ENCODE measurements around the gene CREBBP.

Gene CREBBP

GRCh38 chr16:3800477-3801270 is 79.8 kb downstream of the CREBBP start:
- H3K4me3 ChIP-seq (ENCODE audit: low read depth in 1 of 2, low read length in 2 of 2) = no peak overlapping the region
- H3K36me3 ChIP-seq (ENCODE audit: control insufficient read depth in 1 of 2, insufficient read depth in 2 of 2, low read length in 2 of 2) = no peaks in the 10 kb centered on the region
- H3K4me1 ChIP-seq (ENCODE audit: control insufficient read depth in 1 of 2, insufficient read depth in 2 of 2, low read length in 2 of 2) = peaks cover 7 to 37% of the 10 kb centered on the region in 2 donors
- H3K27me3 ChIP-seq (ENCODE audit: low read depth, low read length) = no peaks in the 10 kb centered on the region
- no peaks in the 10 kb centered on the region for H3K9me3 ChIP-seq (ENCODE audit: control insufficient read depth in 1 of 2, low read length in 2 of 2)
- H3K27ac ChIP-seq (ENCODE audit: low read length) = no peak overlapping the region

- Histone ChIP-seq H3K9me3 (ENCODE audit: control insufficient read depth in 1 of 2, low read length in 2 of 2) (no peaks in the 10 kb centered on the region), H3K4me1 (ENCODE audit: control insufficient read depth in 1 of 2, insufficient read depth in 2 of 2, low read length in 2 of 2) (peaks cover 7 to 32% of the 10 kb centered on the region in 2 donors), H3K27ac (ENCODE audit: low read length) (no peak overlapping the region), H3K4me3 (ENCODE audit: low read depth in 1 of 2, low read length in 2 of 2) (no peak overlapping the region), H3K27me3 (ENCODE audit: low read depth, low read length) (no peaks in the 10 kb centered on the region), H3K36me3 (ENCODE audit: control insufficient read depth in 1 of 2, insufficient read depth in 2 of 2, low read length in 2 of 2) (no peaks in the 10 kb centered on the region)
These were observed 80.5 kb downstream of the CREBBP start for GRCh38 chr16:3800019-3800418.

- Histone ChIP-seq H3K27me3 (ENCODE audit: low read depth, low read length) (no peaks in the 10 kb centered on the region), H3K4me1 (ENCODE audit: control insufficient read depth in 1 of 2, insufficient read depth in 2 of 2, low read length in 2 of 2) (peaks cover 7 to 25% of the 10 kb centered on the region in 2 donors)
These were observed 81.2 kb downstream of the CREBBP start for GRCh38 chr16:3799354-3799753.

GRCh38 chr16:3798838-3799237 is 81.7 kb downstream of the CREBBP start:
- Histone ChIP-seq H3K36me3 (ENCODE audit: control insufficient read depth in 1 of 2, insufficient read depth in 2 of 2, low read length in 2 of 2) (no peaks in the 10 kb centered on the region), H3K4me1 (ENCODE audit: control insufficient read depth in 1 of 2, insufficient read depth in 2 of 2, low read length in 2 of 2) (peaks cover 7 to 24% of the 10 kb centered on the region in 2 donors), H3K9me3 (ENCODE audit: control insufficient read depth in 1 of 2, low read length in 2 of 2) (no peaks in the 10 kb centered on the region), H3K27ac (ENCODE audit: low read length) (no peak overlapping the region), H3K4me3 (ENCODE audit: low read depth in 1 of 2, low read length in 2 of 2) (no peak overlapping the region), H3K27me3 (ENCODE audit: low read depth, low read length) (no peaks in the 10 kb centered on the region)

More at GRCh38 chr16:3799354-3799753, 81.2 kb downstream of the CREBBP start:
- H3K4me3 ChIP-seq (ENCODE audit: low read depth in 1 of 2, low read length in 2 of 2) = no peak overlapping the region
- H3K9me3 ChIP-seq (ENCODE audit: control insufficient read depth in 1 of 2, low read length in 2 of 2) = no peaks in the 10 kb centered on the region
- H3K36me3 ChIP-seq (ENCODE audit: control insufficient read depth in 1 of 2, insufficient read depth in 2 of 2, low read length in 2 of 2) = no peaks in the 10 kb centered on the region
- H3K27ac ChIP-seq (ENCODE audit: low read length) = no peak overlapping the region

GRCh38 chr16:3797904-3798811 is 82.4 kb downstream of the CREBBP start:
- no peaks in the 10 kb centered on the region for H3K9me3 ChIP-seq (ENCODE audit: control insufficient read depth in 1 of 2, low read length in 2 of 2)
- H3K27me3 ChIP-seq (ENCODE audit: low read depth, low read length) = no peaks in the 10 kb centered on the region
- H3K4me1 ChIP-seq (ENCODE audit: control insufficient read depth in 1 of 2, insufficient read depth in 2 of 2, low read length in 2 of 2) = peaks cover 7 to 31% of the 10 kb centered on the region in 2 donors
- peaks cover 0 to 2% of the 10 kb centered on the region in 2 donors for H3K36me3 ChIP-seq (ENCODE audit: control insufficient read depth in 1 of 2, insufficient read depth in 2 of 2, low read length in 2 of 2)
- H3K4me3 ChIP-seq (ENCODE audit: low read depth in 1 of 2, low read length in 2 of 2) = no peak overlapping the region
- no peak overlapping the region for H3K27ac ChIP-seq (ENCODE audit: low read length)

GRCh38 chr16:3797473-3797872 is 83.0 kb downstream of the CREBBP start:
- Histone ChIP-seq H3K27me3 (ENCODE audit: low read depth, low read length) (no peaks in the 10 kb centered on the region), H3K4me3 (ENCODE audit: low read depth in 1 of 2, low read length in 2 of 2) (no peak overlapping the region), H3K36me3 (ENCODE audit: control insufficient read depth in 1 of 2, insufficient read depth in 2 of 2, low read length in 2 of 2) (peaks cover 5 to 9% of the 10 kb centered on the region in 2 donors), H3K4me1 (ENCODE audit: control insufficient read depth in 1 of 2, insufficient read depth in 2 of 2, low read length in 2 of 2) (peaks cover 7 to 35% of the 10 kb centered on the region in 2 donors), H3K9me3 (ENCODE audit: control insufficient read depth in 1 of 2, low read length in 2 of 2) (no peaks in the 10 kb centered on the region), H3K27ac (ENCODE audit: low read length) (no peak overlapping the region)

GRCh38 chr16:3793161-3793576 is 87.3 kb downstream of the CREBBP start:
- H3K27ac ChIP-seq (ENCODE audit: low read length) = no peak overlapping the region
- peaks cover 35% of the 10 kb centered on the region in 2 donors for H3K36me3 ChIP-seq (ENCODE audit: control insufficient read depth in 1 of 2, insufficient read depth in 2 of 2, low read length in 2 of 2)
- H3K4me1 ChIP-seq (ENCODE audit: control insufficient read depth in 1 of 2, insufficient read depth in 2 of 2, low read length in 2 of 2) = peaks cover 7 to 28% of the 10 kb centered on the region in 2 donors
- no peak overlapping the region for H3K4me3 ChIP-seq (ENCODE audit: low read depth in 1 of 2, low read length in 2 of 2)
- H3K27me3 ChIP-seq (ENCODE audit: low read depth, low read length) = no peaks in the 10 kb centered on the region
- no peaks in the 10 kb centered on the region for H3K9me3 ChIP-seq (ENCODE audit: control insufficient read depth in 1 of 2, low read length in 2 of 2)

- peaks cover 35 to 38% of the 10 kb centered on the region in 2 donors for H3K36me3 ChIP-seq (ENCODE audit: control insufficient read depth in 1 of 2, insufficient read depth in 2 of 2, low read length in 2 of 2)
- no peaks in the 10 kb centered on the region for H3K9me3 ChIP-seq (ENCODE audit: control insufficient read depth in 1 of 2, low read length in 2 of 2)
- no peak overlapping the region for H3K27ac ChIP-seq (ENCODE audit: low read length)
- H3K27me3 ChIP-seq (ENCODE audit: low read depth, low read length) = no peaks in the 10 kb centered on the region
- peaks cover under 1 to 23% of the 10 kb centered on the region in 2 donors for H3K4me1 ChIP-seq (ENCODE audit: control insufficient read depth in 1 of 2, insufficient read depth in 2 of 2, low read length in 2 of 2)
- H3K4me3 ChIP-seq (ENCODE audit: low read depth in 1 of 2, low read length in 2 of 2) = no peak overlapping the region
These were observed 88.0 kb downstream of the CREBBP start for GRCh38 chr16:3792472-3793012.

- H3K27ac ChIP-seq (ENCODE audit: low read length) = no peak overlapping the region
- no peaks in the 10 kb centered on the region for H3K9me3 ChIP-seq (ENCODE audit: control insufficient read depth in 1 of 2, low read length in 2 of 2)
- H3K36me3 ChIP-seq (ENCODE audit: control insufficient read depth in 1 of 2, insufficient read depth in 2 of 2, low read length in 2 of 2) = peaks cover 35 to 44% of the 10 kb centered on the region in 2 donors
- H3K27me3 ChIP-seq (ENCODE audit: low read depth, low read length) = no peaks in the 10 kb centered on the region
- H3K4me1 ChIP-seq (ENCODE audit: control insufficient read depth in 1 of 2, insufficient read depth in 2 of 2, low read length in 2 of 2) = peaks cover 0 to 15% of the 10 kb centered on the region in 2 donors
- no peak overlapping the region for H3K4me3 ChIP-seq (ENCODE audit: low read depth in 1 of 2, low read length in 2 of 2)
These were observed 88.8 kb downstream of the CREBBP start for GRCh38 chr16:3791701-3792100.

GRCh38 chr16:3789375-3790099 is 91.0 kb downstream of the CREBBP start:
- Histone ChIP-seq H3K27ac (ENCODE audit: low read length) (no peak overlapping the region), H3K36me3 (ENCODE audit: control insufficient read depth in 1 of 2, insufficient read depth in 2 of 2, low read length in 2 of 2) (peaks cover 45 to 54% of the 10 kb centered on the region in 2 donors), H3K4me3 (ENCODE audit: low read depth in 1 of 2, low read length in 2 of 2) (no peak overlapping the region), H3K27me3 (ENCODE audit: low read depth, low read length) (no peaks in the 10 kb centered on the region), H3K4me1 (ENCODE audit: control insufficient read depth in 1 of 2, insufficient read depth in 2 of 2, low read length in 2 of 2) (peaks cover 0 to 12% of the 10 kb centered on the region in 2 donors), H3K9me3 (ENCODE audit: control insufficient read depth in 1 of 2, low read length in 2 of 2) (no peaks in the 10 kb centered on the region)
